ENCODE data around the gene ERVH48-1. TPM values are rescaled to one million over a fixed set of nuclear protein-coding genes. Genes with fewer than 3 reads are reported as not detected.
"Not testable (repeated sequence)": the region's sequence is repeated elsewhere in the genome, so short reads cannot be mapped to it uniquely, and the experiment has no call there.

ERVH48-1 gene
- total and polyA plus RNA-seq, 4 donors, result 0.02 to 1.1 (median 0.15) TPM

DNA sequence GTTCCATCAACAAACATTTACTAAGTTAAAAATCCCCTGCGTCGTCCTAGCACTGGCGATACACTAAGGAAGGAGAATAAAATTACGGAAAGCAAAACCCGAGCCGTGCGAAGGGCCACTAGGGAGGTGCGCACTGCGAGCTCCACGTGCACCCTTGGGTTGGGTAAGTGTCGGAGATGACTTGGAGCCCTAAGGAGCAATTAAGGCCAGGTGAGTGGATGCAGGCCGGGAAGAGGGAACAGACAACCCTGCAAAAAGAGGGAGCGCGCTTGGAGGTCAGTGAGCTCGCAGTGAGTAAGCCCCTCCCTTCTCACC, 46.8 kb downstream of the ERVH48-1 start:
- TF ChIP-seq, protein P1, sequence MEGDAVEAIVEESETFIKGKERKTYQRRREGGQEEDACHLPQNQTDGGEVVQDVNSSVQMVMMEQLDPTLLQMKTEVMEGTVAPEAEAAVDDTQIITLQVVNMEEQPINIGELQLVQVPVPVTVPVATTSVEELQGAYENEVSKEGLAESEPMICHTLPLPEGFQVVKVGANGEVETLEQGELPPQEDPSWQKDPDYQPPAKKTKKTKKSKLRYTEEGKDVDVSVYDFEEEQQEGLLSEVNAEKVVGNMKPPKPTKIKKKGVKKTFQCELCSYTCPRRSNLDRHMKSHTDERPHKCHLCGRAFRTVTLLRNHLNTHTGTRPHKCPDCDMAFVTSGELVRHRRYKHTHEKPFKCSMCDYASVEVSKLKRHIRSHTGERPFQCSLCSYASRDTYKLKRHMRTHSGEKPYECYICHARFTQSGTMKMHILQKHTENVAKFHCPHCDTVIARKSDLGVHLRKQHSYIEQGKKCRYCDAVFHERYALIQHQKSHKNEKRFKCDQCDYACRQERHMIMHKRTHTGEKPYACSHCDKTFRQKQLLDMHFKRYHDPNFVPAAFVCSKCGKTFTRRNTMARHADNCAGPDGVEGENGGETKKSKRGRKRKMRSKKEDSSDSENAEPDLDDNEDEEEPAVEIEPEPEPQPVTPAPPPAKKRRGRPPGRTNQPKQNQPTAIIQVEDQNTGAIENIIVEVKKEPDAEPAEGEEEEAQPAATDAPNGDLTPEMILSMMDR (IDR thresholded peaks at IDR 0.05; ENCODE audit: control extremely low read depth, extremely low read depth), result no peak
- H3K4me1 ChIP-seq (ENCODE audit: control insufficient read depth in 5 of 5, insufficient read depth in 5 of 5, low read length in 5 of 5), result peaks cover 0 to 15% (median 9%) of the 10 kb centered on the region in 5 donors
- no peaks in the 10 kb centered on the region for H3K9me3 ChIP-seq (ENCODE audit: control insufficient read depth in 4 of 4, insufficient read depth in 3 of 4, low read length in 3 of 4)
- 0% methylated on average over 15 of the region's 15 CpGs for WGBS, 2 donors
- DNase-seq (no peak), ATAC-seq (ENCODE audit: insufficient read depth, low FRiP score) (no peak)
- H3K9ac ChIP-seq (ENCODE audit: insufficient read depth in 1 of 2, low read length in 2 of 2), result peak overlapping the region; percentile 63 to 79
- no peaks in the 10 kb centered on the region for H3K27me3 ChIP-seq (ENCODE audit: control insufficient read depth in 3 of 3, insufficient read depth in 3 of 3, low read length in 2 of 3)
- H3K27ac ChIP-seq (ENCODE audit: low read depth in 1 of 2, low read length in 1 of 2), result peak overlapping the region; percentile 73 to 78
- peak overlapping the region; percentile 93 for H3K4me3 ChIP-seq
- H3K36me3 ChIP-seq (ENCODE audit: control insufficient read depth in 4 of 4, insufficient read depth in 4 of 4, low read length in 4 of 4), result peaks cover 0 to 10% (median 1%) of the 10 kb centered on the region in 4 donors

DNA sequence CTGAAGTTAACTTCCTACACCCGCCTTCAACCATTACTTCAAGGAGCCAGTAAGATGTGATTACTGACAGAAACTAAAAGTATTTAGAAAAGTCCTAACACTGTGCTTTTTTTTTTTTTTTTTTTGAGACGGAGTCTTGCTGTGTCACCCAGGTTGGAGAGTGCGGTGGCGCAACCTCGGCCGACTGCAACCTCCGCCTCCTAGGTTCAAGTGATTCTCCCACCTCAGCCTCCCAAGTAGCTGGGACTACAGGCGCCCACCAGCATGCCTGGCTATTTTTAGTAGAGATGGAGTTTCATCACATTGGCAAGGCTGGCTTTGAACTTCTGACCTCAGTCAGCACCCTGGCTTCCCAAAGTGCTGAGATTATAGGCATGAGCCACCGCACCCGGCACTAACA, 49.6 kb downstream of the ERVH48-1 start:
- not testable (repeated sequence) for H3K4me3 ChIP-seq; H3K27me3 ChIP-seq (ENCODE audit: control insufficient read depth in 3 of 3, insufficient read depth in 3 of 3, low read length in 2 of 3); H3K9me3 ChIP-seq (ENCODE audit: control insufficient read depth in 4 of 4, insufficient read depth in 3 of 4, low read length in 3 of 4); H3K27ac ChIP-seq (ENCODE audit: low read depth in 1 of 2, low read length in 1 of 2); DNase-seq; H3K9ac ChIP-seq (ENCODE audit: insufficient read depth in 1 of 2, low read length in 2 of 2); ATAC-seq (ENCODE audit: insufficient read depth, low FRiP score)
- WGBS, 2 donors, result 90 to 94% methylated on average over 10 of the region's 10 CpGs
- Histone ChIP-seq H3K36me3 (ENCODE audit: control insufficient read depth in 4 of 4, insufficient read depth in 4 of 4, low read length in 4 of 4) (peaks cover 12 to 33% (median 16%) of the 10 kb centered on the region in 4 donors), H3K4me1 (ENCODE audit: control insufficient read depth in 5 of 5, insufficient read depth in 5 of 5, low read length in 5 of 5) (peaks cover 0 to 15% (median 9%) of the 10 kb centered on the region in 5 donors)

DNA sequence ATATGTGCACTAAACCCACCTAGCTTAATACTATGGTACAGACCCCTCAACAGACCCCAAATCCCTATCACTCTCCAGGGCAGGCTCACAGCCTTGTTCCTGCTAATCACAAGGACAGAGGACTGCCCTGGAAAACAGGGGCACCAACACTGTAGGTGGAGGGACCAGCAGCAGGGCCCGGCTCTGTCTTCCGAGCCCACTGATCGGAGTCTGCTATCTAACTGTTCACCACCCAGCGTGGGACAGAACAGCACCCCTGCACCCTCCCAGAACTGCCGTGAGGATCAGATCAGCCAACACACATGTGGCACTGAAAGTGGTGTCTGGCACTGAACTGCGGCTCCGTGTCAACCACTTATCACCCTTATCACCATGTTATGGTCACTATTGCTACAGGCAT, 52.3 kb downstream of the ERVH48-1 start:
- Histone ChIP-seq H3K27me3 (ENCODE audit: control insufficient read depth in 3 of 3, insufficient read depth in 3 of 3, low read length in 2 of 3) (no peaks in the 10 kb centered on the region), H3K4me3 (no peak overlapping the region), H3K9me3 (ENCODE audit: control insufficient read depth in 4 of 4, insufficient read depth in 3 of 4, low read length in 3 of 4) (no peaks in the 10 kb centered on the region), H3K36me3 (ENCODE audit: control insufficient read depth in 4 of 4, insufficient read depth in 4 of 4, low read length in 4 of 4) (peaks cover 22 to 54% (median 28%) of the 10 kb centered on the region in 4 donors), H3K9ac (ENCODE audit: insufficient read depth in 1 of 2, low read length in 2 of 2) (no peak overlapping the region), H3K27ac (ENCODE audit: low read depth in 1 of 2, low read length in 1 of 2) (no peak overlapping the region), H3K4me1 (ENCODE audit: control insufficient read depth in 5 of 5, insufficient read depth in 5 of 5, low read length in 5 of 5) (peaks cover 0 to 3% (median 2%) of the 10 kb centered on the region in 5 donors)
- ATAC-seq (ENCODE audit: insufficient read depth, low FRiP score) (no peak), DNase-seq (no peak)
- WGBS, 2 donors, result 93 to 98% methylated on average over 7 of the region's 7 CpGs
- TF ChIP-seq, protein P1 (IDR thresholded peaks at IDR 0.05; ENCODE audit: control extremely low read depth, extremely low read depth), result no peak

GRCh38 chr21:42868196-42868595, 57.2 kb downstream of the ERVH48-1 start:
- Histone ChIP-seq H3K27me3 (ENCODE audit: control insufficient read depth in 3 of 3, insufficient read depth in 3 of 3, low read length in 2 of 3) (no peaks in the 10 kb centered on the region), H3K4me3 (no peak overlapping the region), H3K4me1 (ENCODE audit: control insufficient read depth in 5 of 5, insufficient read depth in 5 of 5, low read length in 5 of 5) (no peaks in the 10 kb centered on the region), H3K27ac (ENCODE audit: low read depth in 1 of 2, low read length in 1 of 2) (no peak overlapping the region), H3K9ac (ENCODE audit: insufficient read depth in 1 of 2, low read length in 2 of 2) (no peak overlapping the region), H3K36me3 (ENCODE audit: control insufficient read depth in 4 of 4, insufficient read depth in 4 of 4, low read length in 4 of 4) (peaks cover 18 to 61% (median 28%) of the 10 kb centered on the region in 4 donors), H3K9me3 (ENCODE audit: control insufficient read depth in 4 of 4, insufficient read depth in 3 of 4, low read length in 3 of 4) (no peaks in the 10 kb centered on the region)
- TF ChIP-seq, protein P1 (IDR thresholded peaks at IDR 0.05; ENCODE audit: control extremely low read depth, extremely low read depth), result no peak
- DNase-seq (no peak), ATAC-seq (ENCODE audit: insufficient read depth, low FRiP score) (no peak)
- 91 to 98% methylated on average over 10 of the region's 10 CpGs for WGBS, 2 donors

Small RNAs within 50 kb of the gene (small RNA-seq; reads per million reads assigned to genes)
- not detected for gene MIR5692B (ENCODE audit: low replicate concordance)

Other genes with a start within 250 kb of the ERVH48-1 start
- 10 to 100 TPM; 11.5 to 29.6 TPM for gene WDR4, start 46.1 kb downstream of the ERVH48-1 start, total RNA-seq
- 10 to 100 TPM; 10.3 to 21.0 TPM for gene WDR4, start 46.1 kb downstream of the ERVH48-1 start, polyA plus RNA-seq
- gene NDUFV3, start 32.3 kb downstream of the ERVH48-1 start, total RNA-seq, result 10 to 100 TPM; 27.4 to 45.1 TPM
- gene NDUFV3, start 32.3 kb downstream of the ERVH48-1 start, polyA plus RNA-seq, result 10 to 100 TPM; 17.7 to 28.9 TPM
- 10 to 100 TPM; 18.2 to 40.4 TPM for gene PKNOX1, start 48.9 kb upstream of the ERVH48-1 start, total RNA-seq
- gene PKNOX1, start 48.9 kb upstream of the ERVH48-1 start, polyA plus RNA-seq, result 10 to 100 TPM in 1 of 2 donors, 1 to 10 TPM in 1; 9.6 to 10.2 TPM
- 10 to 100 TPM in 1 of 2 donors, 1 to 10 TPM in 1; 3.6 to 47.7 TPM for gene CBS, start 150.2 kb upstream of the ERVH48-1 start, total RNA-seq
- gene CBS, start 150.2 kb upstream of the ERVH48-1 start, polyA plus RNA-seq, result 10 to 100 TPM; 14.9 to 40.1 TPM
- gene U2AF1, start 181.9 kb upstream of the ERVH48-1 start, total RNA-seq, result 10 to 100 TPM; 18.6 to 61.3 TPM
- gene U2AF1, start 181.9 kb upstream of the ERVH48-1 start, polyA plus RNA-seq, result 10 to 100 TPM; 58.6 to 87.3 TPM
- gene CRYAA, start 243.4 kb upstream of the ERVH48-1 start, total RNA-seq, result not detected
- not detected for gene CRYAA, start 243.4 kb upstream of the ERVH48-1 start, polyA plus RNA-seq

All from lung (tissue), 13 donors.